Mesothelial cell of epicardium (in vitro differentiated cells): ENCODE data around the gene CNTNAP5. TPM values are rescaled to one million over a fixed set of nuclear protein-coding genes. Genes with fewer than 3 reads are reported as not detected.

Experiments
- DNase-seq, 2 experiments: peaks; one replicate each; pipeline ENCODE4 v3.0.0; 2021; ENCODE audit warnings: low spot score in 2 of 2; ENCODE audit not compliant: unreplicated experiment in 2 of 2
- H3K27ac Mint-ChIP-seq: 2 replicates; pipeline ENCODE4 v1.8.0; 2021; ENCODE audit warnings: mixed read lengths
- H3K27me3 Mint-ChIP-seq: 2 replicates; pipeline ENCODE4 v1.8.0; 2021; ENCODE audit warnings: low read depth, mixed read lengths
- H3K36me3 Mint-ChIP-seq: 2 replicates; pipeline ENCODE4 v1.8.0; 2021; ENCODE audit warnings: mixed read lengths
- H3K4me1 Mint-ChIP-seq: 2 replicates; pipeline ENCODE4 v1.8.0; 2021; ENCODE audit warnings: mixed read lengths
- H3K4me3 Mint-ChIP-seq: 2 replicates; pipeline ENCODE4 v1.8.0; 2021; ENCODE audit warnings: mild to moderate bottlenecking, moderate library complexity, mixed read lengths
- H3K9me3 Mint-ChIP-seq: 2 replicates; pipeline ENCODE4 v1.8.0; 2021; ENCODE audit warnings: mixed read lengths
- total RNA-seq: library from RNA; stranded (reverse); gene quantifications from 3 replicates; pipeline ENCODE4 v1.2.1, GENCODE V29; 2021
- TF ChIP-seq, protein P1 (sequence below): fragments of 200-600 bp; sonication (generic); IDR thresholded peaks from one replicate; pipeline ENCODE4 v1.5.0; 2021; ENCODE audit warnings: antibody characterized with exemption; ENCODE audit not compliant: unreplicated experiment

Gene CNTNAP5
- total RNA-seq, 1 donor from 2014 or later: 0.22 TPM

DNA sequence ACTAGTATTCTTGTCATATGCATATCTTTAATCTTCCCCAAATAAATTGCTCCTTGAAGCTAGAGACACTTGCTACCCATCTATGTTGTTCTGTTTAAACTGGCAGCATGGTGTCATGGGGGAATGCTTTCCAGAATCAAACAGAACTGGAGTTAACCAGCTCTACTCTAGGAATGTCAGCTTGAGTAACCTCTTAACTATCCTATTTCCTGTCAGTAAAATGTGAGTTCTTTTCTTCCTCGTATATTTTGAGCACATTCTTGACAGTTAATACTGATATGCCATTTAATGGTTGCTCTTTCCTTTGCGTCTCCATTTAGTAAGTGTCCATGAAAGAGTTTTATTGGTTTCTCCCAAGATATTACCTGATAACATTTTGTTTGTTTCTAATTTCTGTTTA, 23.0 kb downstream of the CNTNAP5 start:
- DNase-seq: no peak
- Mint-ChIP-seq H3K4me1 (no peaks in the 10 kb centered on the region), H3K9me3 (peaks cover 3% of the 10 kb centered on the region), H3K4me3 (no peak overlapping the region), H3K36me3 (no peaks in the 10 kb centered on the region), H3K27ac (no peak overlapping the region), H3K27me3 (no peaks in the 10 kb centered on the region)
- TF ChIP-seq, protein P1, sequence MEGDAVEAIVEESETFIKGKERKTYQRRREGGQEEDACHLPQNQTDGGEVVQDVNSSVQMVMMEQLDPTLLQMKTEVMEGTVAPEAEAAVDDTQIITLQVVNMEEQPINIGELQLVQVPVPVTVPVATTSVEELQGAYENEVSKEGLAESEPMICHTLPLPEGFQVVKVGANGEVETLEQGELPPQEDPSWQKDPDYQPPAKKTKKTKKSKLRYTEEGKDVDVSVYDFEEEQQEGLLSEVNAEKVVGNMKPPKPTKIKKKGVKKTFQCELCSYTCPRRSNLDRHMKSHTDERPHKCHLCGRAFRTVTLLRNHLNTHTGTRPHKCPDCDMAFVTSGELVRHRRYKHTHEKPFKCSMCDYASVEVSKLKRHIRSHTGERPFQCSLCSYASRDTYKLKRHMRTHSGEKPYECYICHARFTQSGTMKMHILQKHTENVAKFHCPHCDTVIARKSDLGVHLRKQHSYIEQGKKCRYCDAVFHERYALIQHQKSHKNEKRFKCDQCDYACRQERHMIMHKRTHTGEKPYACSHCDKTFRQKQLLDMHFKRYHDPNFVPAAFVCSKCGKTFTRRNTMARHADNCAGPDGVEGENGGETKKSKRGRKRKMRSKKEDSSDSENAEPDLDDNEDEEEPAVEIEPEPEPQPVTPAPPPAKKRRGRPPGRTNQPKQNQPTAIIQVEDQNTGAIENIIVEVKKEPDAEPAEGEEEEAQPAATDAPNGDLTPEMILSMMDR: no peak

DNA sequence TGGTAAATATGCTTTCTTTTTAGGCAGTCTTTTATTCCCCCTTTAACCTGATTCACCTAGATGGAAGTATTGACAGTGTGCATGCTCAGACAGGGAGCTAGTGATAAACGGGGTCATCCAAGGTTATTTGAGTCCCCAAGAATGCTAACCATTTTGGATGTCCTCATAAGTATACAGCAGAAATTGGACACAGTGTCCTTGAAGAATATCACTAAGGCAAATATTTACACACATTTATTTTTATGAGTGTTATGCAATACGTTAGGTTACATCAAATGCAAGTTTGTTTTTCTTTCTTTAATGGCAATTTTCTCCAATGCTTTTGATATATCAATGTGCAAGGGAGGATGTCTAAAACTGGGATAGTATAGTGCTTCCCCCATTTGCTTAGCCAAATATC, 23.6 kb downstream of the CNTNAP5 start:
- TF ChIP-seq, protein P1: no peak
- Mint-ChIP-seq H3K4me1 (no peaks in the 10 kb centered on the region), H3K27me3 (no peaks in the 10 kb centered on the region), H3K27ac (no peak overlapping the region), H3K36me3 (no peaks in the 10 kb centered on the region), H3K4me3 (no peak overlapping the region), H3K9me3 (peaks cover 3% of the 10 kb centered on the region)
- DNase-seq: no peak

DNA sequence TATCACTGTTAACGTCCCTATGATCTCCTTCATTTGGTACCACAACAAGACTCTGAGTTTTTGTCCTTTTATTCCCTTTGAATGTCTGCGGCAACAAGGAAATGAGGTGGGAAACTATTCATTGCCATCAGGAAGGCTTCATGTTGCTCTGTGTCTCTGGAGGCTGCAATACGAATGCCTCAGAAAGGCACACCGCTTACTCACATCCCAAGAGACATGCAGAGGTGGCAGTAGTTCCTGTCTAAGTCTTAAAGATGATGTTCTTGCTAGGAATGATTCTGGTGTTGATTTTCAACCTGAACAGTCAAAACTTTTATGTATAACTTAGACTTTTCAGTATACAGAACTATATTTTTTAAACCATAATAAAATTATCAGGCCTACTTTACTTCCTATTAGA, 24.0 kb downstream of the CNTNAP5 start:
- Mint-ChIP-seq H3K4me1 (no peaks in the 10 kb centered on the region), H3K36me3 (no peaks in the 10 kb centered on the region), H3K9me3 (no peaks in the 10 kb centered on the region), H3K27ac (no peak overlapping the region), H3K27me3 (no peaks in the 10 kb centered on the region), H3K4me3 (no peak overlapping the region)
- TF ChIP-seq, protein P1: no peak
- no peak for DNase-seq

DNA sequence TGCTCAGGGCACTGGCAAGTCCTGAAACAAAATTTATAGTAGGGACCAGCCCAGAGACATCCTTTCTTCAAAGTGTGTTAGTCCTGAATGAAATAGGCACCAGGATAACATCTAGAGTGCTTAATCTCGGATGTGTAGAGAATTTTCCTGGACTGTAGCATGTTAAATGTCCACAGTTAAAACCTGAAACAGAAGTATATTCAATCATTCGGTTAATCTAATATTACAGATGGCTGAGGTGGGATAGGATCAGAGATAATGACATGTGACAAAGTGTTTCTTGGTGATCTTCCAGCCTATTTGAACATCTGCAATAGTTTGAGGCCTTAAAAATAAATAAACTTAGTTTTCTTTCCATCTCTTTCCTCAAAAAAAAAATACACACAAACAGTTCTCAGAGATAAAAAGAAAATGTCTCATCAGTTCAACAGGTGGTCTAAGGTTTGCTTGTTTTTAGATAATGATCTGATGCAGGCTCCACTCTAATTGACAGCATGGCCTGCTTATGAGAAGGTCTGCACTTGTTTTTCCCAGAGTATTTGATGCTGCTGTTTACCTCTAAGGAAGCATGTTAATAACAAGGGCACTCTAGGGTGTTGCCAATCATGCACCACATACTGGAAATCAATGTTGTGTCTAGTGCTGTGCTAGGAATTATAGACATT, 25.9 kb downstream of the CNTNAP5 start:
- Mint-ChIP-seq H3K4me1 (no peaks in the 10 kb centered on the region), H3K4me3 (no peak overlapping the region), H3K27ac (no peak overlapping the region), H3K27me3 (peaks cover 7% of the 10 kb centered on the region), H3K9me3 (no peaks in the 10 kb centered on the region), H3K36me3 (no peaks in the 10 kb centered on the region)
- TF ChIP-seq, protein P1: no peak
- DNase-seq: no peak

DNA sequence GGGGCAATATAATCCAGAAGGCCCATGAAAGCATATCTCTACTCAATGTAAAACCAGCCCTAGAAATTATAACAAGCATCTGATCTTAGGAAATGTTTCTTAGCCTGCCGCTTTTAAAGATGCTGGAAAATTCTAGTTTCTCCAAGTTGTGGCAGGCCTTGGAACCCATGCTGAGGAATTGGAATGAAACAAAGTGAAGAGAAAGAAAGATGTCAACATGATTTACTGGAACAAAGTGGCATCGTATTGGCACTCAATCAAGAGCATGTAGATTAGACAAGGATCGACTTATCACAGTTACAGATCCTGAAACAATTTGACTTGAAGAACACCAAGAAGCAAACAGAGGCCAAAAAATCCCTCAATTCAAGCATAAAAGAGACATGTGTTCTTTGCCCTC, 28.7 kb downstream of the CNTNAP5 start:
- Mint-ChIP-seq H3K9me3 (no peaks in the 10 kb centered on the region), H3K4me3 (no peak overlapping the region), H3K27me3 (peaks cover 10% of the 10 kb centered on the region), H3K36me3 (no peaks in the 10 kb centered on the region), H3K4me1 (no peaks in the 10 kb centered on the region), H3K27ac (no peak overlapping the region)
- TF ChIP-seq, protein P1: no peak
- no peak for DNase-seq

DNA sequence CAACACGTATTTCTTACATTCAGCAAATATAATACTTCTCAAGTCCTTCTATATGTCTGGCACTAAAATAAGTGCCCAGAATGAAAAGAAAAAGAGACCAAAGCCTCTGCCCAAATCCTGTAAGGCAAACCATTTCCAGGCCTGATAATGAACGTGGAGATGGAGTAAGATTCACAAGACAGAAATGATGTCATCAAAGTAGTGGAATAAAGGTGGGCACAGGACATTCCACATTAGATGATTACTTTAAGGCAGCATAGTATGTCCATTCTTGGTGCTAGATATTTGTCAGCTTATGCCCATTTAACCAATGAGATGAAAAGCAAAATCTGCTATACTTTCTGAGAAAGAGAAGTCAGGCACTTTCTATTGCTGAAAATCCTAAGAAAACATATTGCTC, 38.5 kb downstream of the CNTNAP5 start:
- DNase-seq: no peak
- no peak overlapping the region for H3K4me3 Mint-ChIP-seq
- no peak overlapping the region for H3K27ac Mint-ChIP-seq
- peaks cover 4% of the 10 kb centered on the region for H3K9me3 Mint-ChIP-seq
- no peaks in the 10 kb centered on the region for H3K4me1 Mint-ChIP-seq
- peaks cover 5% of the 10 kb centered on the region for H3K27me3 Mint-ChIP-seq
- TF ChIP-seq, protein P1: no peak
- no peaks in the 10 kb centered on the region for H3K36me3 Mint-ChIP-seq
